Measurements from ENCODE around the gene FAM180A.

The FAM180A gene

DNA sequence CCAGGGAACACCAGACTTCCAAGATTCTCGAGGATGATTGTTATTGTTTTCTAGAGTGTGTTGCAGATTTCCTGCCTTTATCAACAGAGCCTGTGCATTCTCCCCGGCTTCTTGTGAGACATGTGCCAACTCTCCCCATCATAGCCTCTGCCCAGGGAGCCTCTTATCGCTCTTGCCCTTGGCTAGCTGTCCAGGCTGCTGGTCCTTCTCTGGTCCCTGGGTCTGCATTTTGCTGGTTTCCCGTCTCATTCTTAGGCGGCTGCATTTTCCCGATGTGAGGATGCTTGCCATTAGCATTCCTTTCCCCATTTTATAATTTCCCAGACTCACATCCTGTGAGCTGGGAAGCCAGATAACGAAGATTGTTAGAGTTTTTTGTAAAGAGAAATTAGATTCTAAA, 35.8 kb downstream of the FAM180A start:
- TF ChIP-seq, protein P1, sequence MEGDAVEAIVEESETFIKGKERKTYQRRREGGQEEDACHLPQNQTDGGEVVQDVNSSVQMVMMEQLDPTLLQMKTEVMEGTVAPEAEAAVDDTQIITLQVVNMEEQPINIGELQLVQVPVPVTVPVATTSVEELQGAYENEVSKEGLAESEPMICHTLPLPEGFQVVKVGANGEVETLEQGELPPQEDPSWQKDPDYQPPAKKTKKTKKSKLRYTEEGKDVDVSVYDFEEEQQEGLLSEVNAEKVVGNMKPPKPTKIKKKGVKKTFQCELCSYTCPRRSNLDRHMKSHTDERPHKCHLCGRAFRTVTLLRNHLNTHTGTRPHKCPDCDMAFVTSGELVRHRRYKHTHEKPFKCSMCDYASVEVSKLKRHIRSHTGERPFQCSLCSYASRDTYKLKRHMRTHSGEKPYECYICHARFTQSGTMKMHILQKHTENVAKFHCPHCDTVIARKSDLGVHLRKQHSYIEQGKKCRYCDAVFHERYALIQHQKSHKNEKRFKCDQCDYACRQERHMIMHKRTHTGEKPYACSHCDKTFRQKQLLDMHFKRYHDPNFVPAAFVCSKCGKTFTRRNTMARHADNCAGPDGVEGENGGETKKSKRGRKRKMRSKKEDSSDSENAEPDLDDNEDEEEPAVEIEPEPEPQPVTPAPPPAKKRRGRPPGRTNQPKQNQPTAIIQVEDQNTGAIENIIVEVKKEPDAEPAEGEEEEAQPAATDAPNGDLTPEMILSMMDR (IDR thresholded peaks at IDR 0.05; ENCODE audit: low read depth, low read length) = no peak
- peak in 1 of 2 donors; percentile 56 for DNase-seq (ENCODE audit: low read depth in 2 of 2)

GRCh38 chr7:135712182-135712782, 36.3 kb downstream of the FAM180A start:
- TF ChIP-seq, protein P1 (IDR thresholded peaks at IDR 0.05; ENCODE audit: low read depth, low read length) = no peak
- no peak overlapping the region for H3K4me3 ChIP-seq (replicated peaks in 1 of 2; ENCODE audit: low read depth in 2 of 2, low read length in 2 of 2)
- DNase-seq (ENCODE audit: low read depth in 2 of 2) = peak in 1 of 2 donors; percentile 48

More for the DNA sequence above, 35.8 kb downstream of the FAM180A start:
- H3K4me3 ChIP-seq (replicated peaks in 1 of 2; ENCODE audit: low read depth in 2 of 2, low read length in 2 of 2) = no peak overlapping the region

DNA sequence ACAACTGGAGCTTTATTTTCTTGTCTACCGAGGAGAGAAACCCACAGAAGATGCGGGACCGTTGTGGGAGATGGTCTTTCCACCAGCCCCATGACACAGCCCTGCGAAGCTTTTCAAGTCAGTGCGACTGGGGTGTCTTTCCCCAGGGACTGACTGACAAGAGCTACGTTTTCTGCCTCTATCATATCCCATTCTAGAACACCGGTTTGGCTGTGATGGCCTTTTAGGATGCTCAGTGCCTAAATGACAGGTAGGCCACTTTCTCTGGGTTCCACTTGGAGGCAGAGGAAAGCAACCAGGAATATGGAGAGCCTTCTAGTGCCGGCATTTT, 37.5 kb downstream of the FAM180A start:
- no peak overlapping the region for H3K4me3 ChIP-seq (replicated peaks in 1 of 2; ENCODE audit: low read depth in 2 of 2, low read length in 2 of 2)
- TF ChIP-seq, protein P1 (IDR thresholded peaks at IDR 0.05; ENCODE audit: low read depth, low read length) = no peak
- DNase-seq (ENCODE audit: low read depth in 2 of 2) = no peak

DNA sequence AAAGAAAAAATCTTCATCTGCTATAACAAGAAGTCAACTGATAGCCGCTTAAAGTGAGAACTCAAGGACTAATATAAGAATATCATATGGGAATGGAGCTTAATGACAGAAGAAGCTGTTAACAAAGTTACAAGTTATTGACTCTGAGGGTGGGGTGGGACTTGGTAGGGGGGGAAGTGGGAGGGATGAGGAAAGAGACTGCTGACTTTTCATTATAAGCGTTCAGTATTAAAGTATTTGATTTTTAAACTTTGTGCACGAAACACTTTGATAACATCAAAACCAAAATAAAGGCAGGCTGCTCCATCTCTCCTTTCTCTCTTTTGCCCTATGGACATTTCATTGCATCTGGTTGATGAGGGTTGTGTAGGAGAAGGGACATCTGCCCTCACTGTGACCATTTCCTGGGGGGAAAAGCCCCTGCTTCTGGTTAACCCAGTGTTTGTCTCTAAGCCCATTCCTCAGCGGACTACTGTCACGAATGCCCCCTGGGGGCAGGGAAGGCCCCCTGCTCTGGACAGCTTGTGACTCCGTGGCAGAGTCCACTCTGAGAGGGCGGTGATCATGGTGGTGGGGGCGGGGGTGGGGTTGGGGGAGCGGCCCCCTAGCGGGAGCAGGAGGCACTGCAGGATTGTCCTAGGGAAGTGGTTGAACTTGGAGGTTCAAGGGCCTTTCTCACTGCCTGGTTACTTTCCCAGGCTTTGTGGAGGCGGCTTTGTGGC, 38.0 kb downstream of the FAM180A start:
- TF ChIP-seq, protein P1 (IDR thresholded peaks at IDR 0.05; ENCODE audit: low read depth, low read length) = peak; percentile 51
- no peak overlapping the region for H3K4me3 ChIP-seq (replicated peaks in 1 of 2; ENCODE audit: low read depth in 2 of 2, low read length in 2 of 2)
- peak in 1 of 2 donors; percentile 26 for DNase-seq (ENCODE audit: low read depth in 2 of 2)

- TF ChIP-seq, protein P1 (IDR thresholded peaks at IDR 0.05; ENCODE audit: low read depth, low read length) = no peak
- DNase-seq (ENCODE audit: low read depth in 2 of 2) = no peak
- H3K4me3 ChIP-seq (replicated peaks in 1 of 2; ENCODE audit: low read depth in 2 of 2, low read length in 2 of 2) = no peak overlapping the region
Observed at GRCh38 chr7:135709508-135709907, 39.1 kb downstream of the FAM180A start.

GRCh38 chr7:135708041-135708440, 40.6 kb downstream of the FAM180A start:
- TF ChIP-seq, protein P1 (IDR thresholded peaks at IDR 0.05; ENCODE audit: low read depth, low read length) = no peak
- DNase-seq (ENCODE audit: low read depth in 2 of 2) = no peak
- H3K4me3 ChIP-seq (replicated peaks in 1 of 2; ENCODE audit: low read depth in 2 of 2, low read length in 2 of 2) = no peak overlapping the region

Data from cardiac fibroblast (primary cell).